H1 (cell line): Measurements from ENCODE around the gene FRMPD1. TPM values are rescaled to one million over a fixed set of nuclear protein-coding genes. Genes with fewer than 3 reads are reported as not detected.

ENCODE experiments used
- CTCF ChIA-PET: fragments of 300-600 bp; sonication (Branson Sonifier 250); formaldehyde crosslinking; loops from one replicate; lab custom pipeline; 2021; ENCODE audit not compliant: partially characterized antibody; lab: Charles Lee
- POLR2A ChIA-PET: fragments of 300-600 bp; sonication (Branson Sonifier 250); formaldehyde crosslinking; loops from one replicate; lab custom pipeline; 2021; ENCODE audit warnings: inconsistent platforms; ENCODE audit not compliant: partially characterized antibody; lab: Charles Lee
- DNase-seq, 2 experiments: peaks; one replicate each; pipeline versions ENCODE4 v3.0.0 to v3.0.0-alpha.2; 2010 to 2022; ENCODE audit warnings: low spot score in 2 of 2, low read depth in 1 of 2, mixed read lengths in 1 of 2
- FAIRE-seq: peaks from 2 replicates; lab custom pipeline; 2011; peaks lifted over from hg19 to GRCh38; lab: Jason Lieb, UNC
- H2AFZ ChIP-seq: 2 replicates; pipeline ENCODE4 v1.8.1; 2012; ENCODE audit warnings: low read length, inconsistent platforms
- H2AK5ac ChIP-seq: 2 replicates; pipeline ENCODE4 v1.6.1; 2013; ENCODE audit warnings: low read depth, low read length
- H2BK120ac ChIP-seq: replicated peaks from 2 replicates; pipeline ENCODE3; 2013; ENCODE audit warnings: low read depth, low read length, inconsistent platforms
- H2BK12ac ChIP-seq: 2 replicates; pipeline ENCODE4 v1.6.1; 2013; ENCODE audit warnings: low read depth, low read length
- H2BK15ac ChIP-seq: 2 replicates; pipeline ENCODE4 v1.6.1; 2013; ENCODE audit warnings: low read length
- H2BK20ac ChIP-seq: 2 replicates; pipeline ENCODE4 v1.6.1; 2013; ENCODE audit warnings: low read length
- H2BK5ac ChIP-seq: 2 replicates; pipeline ENCODE4 v1.6.1; 2013; ENCODE audit warnings: low read depth, low read length
- H3K14ac ChIP-seq: 2 replicates; pipeline ENCODE4 v1.6.1; 2013; ENCODE audit warnings: inconsistent platforms; ENCODE audit not compliant: insufficient read length
- H3K18ac ChIP-seq: 2 replicates; pipeline ENCODE4 v1.6.1; 2013; ENCODE audit warnings: low read length; ENCODE audit errors: extremely low read depth
- H3K23ac ChIP-seq: 2 replicates; pipeline ENCODE4 v1.6.1; 2013; ENCODE audit warnings: inconsistent platforms; ENCODE audit not compliant: insufficient read length
- H3K23me2 ChIP-seq: 2 replicates; pipeline ENCODE4 v1.6.1; 2013; ENCODE audit warnings: low read depth, low read length
- H3K27ac ChIP-seq: 2 replicates; pipeline ENCODE4 v1.6.1; 2011; ENCODE audit warnings: low read depth, low read length, inconsistent platforms
- H3K27me3 ChIP-seq, 4 experiments: replicated peaks in 1 of 4; 1 replicate in 1 of 4; 2 replicates in 3 of 4; pipeline versions ENCODE4 v1.6.1 to v1.8.1; 2011 to 2013; ENCODE audit warnings: low read length in 3 of 4, mild to moderate bottlenecking in 3 of 4, inconsistent platforms in 2 of 4, mixed read lengths in 2 of 4, moderate library complexity in 1 of 4; ENCODE audit not compliant: control insufficient read depth in 3 of 4, insufficient read depth in 3 of 4; ENCODE audit errors: extremely low read depth in 1 of 4
- H3K36me3 ChIP-seq, 4 experiments: 2 replicates each; pipeline versions ENCODE4 v1.6.1 to v1.8.1; 2011 to 2013; ENCODE audit warnings: mild to moderate bottlenecking in 4 of 4, low read length in 3 of 4, moderate library complexity in 2 of 4, control low read depth in 1 of 4, inconsistent platforms in 1 of 4; ENCODE audit not compliant: insufficient read depth in 4 of 4, control insufficient read depth in 2 of 4
- H3K4ac ChIP-seq: replicated peaks from 2 replicates; pipeline ENCODE3; 2013; ENCODE audit warnings: low read length, low read depth, mixed read lengths, inconsistent platforms; ENCODE audit not compliant: insufficient read length
- H3K4me1 ChIP-seq, 4 experiments: replicated peaks in 1 of 4; 1 replicate in 1 of 4; 2 replicates in 3 of 4; pipeline versions ENCODE4 v1.6.1 to v1.8.1; 2011 to 2013; ENCODE audit warnings: low read length in 3 of 4, inconsistent platforms in 2 of 4, mixed read lengths in 1 of 4; ENCODE audit not compliant: insufficient read depth in 4 of 4, control insufficient read depth in 3 of 4
- H3K4me2 ChIP-seq, 2 experiments: 2 replicates each; pipeline versions ENCODE4 v1.6.1 to v1.8.1; 2011 to 2013; ENCODE audit warnings: low read depth in 2 of 2, low read length in 2 of 2, control low read depth in 1 of 2, inconsistent platforms in 1 of 2, mild to moderate bottlenecking in 1 of 2; ENCODE audit not compliant: insufficient read depth in 1 of 2
- H3K4me3 ChIP-seq, 4 experiments: fragments of 200-600, 300-600 bp in 1 of 4; sonication (generic), shearing (Covaris generic), sonication (Bioruptor Twin) in 1 of 4; 2 replicates each; pipeline versions ENCODE4 v1.5.1 to v1.8.1; 2011 to 2016; ENCODE audit warnings: low read length in 4 of 4, low read depth in 3 of 4, control low read depth in 2 of 4, inconsistent platforms in 2 of 4, mild to moderate bottlenecking in 2 of 4, mixed read lengths in 1 of 4, moderate library complexity in 1 of 4; ENCODE audit not compliant: insufficient read depth in 2 of 4; ENCODE audit errors: extremely low read depth in 1 of 4
- H3K56ac ChIP-seq: replicated peaks from 2 replicates; pipeline ENCODE3; 2013; ENCODE audit warnings: low read depth, mild to moderate bottlenecking, mixed read lengths, low read length, inconsistent platforms; ENCODE audit not compliant: insufficient read length
- H3K79me1 ChIP-seq: 2 replicates; pipeline ENCODE4 v1.6.1; 2013; ENCODE audit warnings: low read depth, low read length, control low read depth
- H3K79me2 ChIP-seq, 2 experiments: 2 replicates each; pipeline versions ENCODE4 v1.6.1 to v1.8.1; 2012 to 2013; ENCODE audit warnings: low read length in 2 of 2, mild to moderate bottlenecking in 2 of 2, inconsistent platforms in 1 of 2; ENCODE audit not compliant: insufficient read depth in 2 of 2, control insufficient read depth in 1 of 2
- H3K9ac ChIP-seq, 4 experiments: replicated peaks in 1 of 4; 1 replicate in 1 of 4; 2 replicates in 3 of 4; pipeline versions ENCODE4 v1.6.1 to v1.8.1; 2011 to 2013; ENCODE audit warnings: low read depth in 3 of 4, low read length in 3 of 4, control low read depth in 2 of 4, mild to moderate bottlenecking in 2 of 4, moderate library complexity in 2 of 4, inconsistent platforms in 1 of 4; ENCODE audit errors: extremely low read depth in 1 of 4
- H3K9me3 ChIP-seq, 2 experiments: 2 replicates each; pipeline versions ENCODE4 v1.6.1 to v1.8.1; 2012 to 2013; ENCODE audit warnings: mild to moderate bottlenecking in 2 of 2, moderate library complexity in 2 of 2, control low read depth in 1 of 2, inconsistent platforms in 1 of 2, low read depth in 1 of 2, low read length in 1 of 2, mixed read lengths in 1 of 2; ENCODE audit not compliant: insufficient read depth in 2 of 2
- H4K20me1 ChIP-seq, 2 experiments: replicated peaks in 1 of 2; 2 replicates each; pipeline versions ENCODE3 to v1.8.1; 2011 to 2013; ENCODE audit warnings: inconsistent platforms in 2 of 2, low read length in 2 of 2, mild to moderate bottlenecking in 1 of 2; ENCODE audit not compliant: insufficient read depth in 2 of 2, control insufficient read depth in 1 of 2
- H4K5ac ChIP-seq: 2 replicates; pipeline ENCODE4 v1.6.1; 2013; ENCODE audit warnings: low read length, low read depth, mixed read lengths, inconsistent platforms; ENCODE audit not compliant: insufficient read length
- H4K8ac ChIP-seq: 2 replicates; pipeline ENCODE4 v1.8.0; 2013; ENCODE audit warnings: mild to moderate bottlenecking, moderate library complexity, low read length, inconsistent platforms; ENCODE audit not compliant: insufficient read depth; ENCODE audit errors: extremely low read depth
- H4K91ac ChIP-seq: replicated peaks from 2 replicates; pipeline ENCODE3; 2013; ENCODE audit warnings: low read length, mixed read lengths, inconsistent platforms; ENCODE audit not compliant: insufficient read length
- FOSL1 ChIP-seq: IDR thresholded peaks from 2 replicates; pipeline ENCODE4 v1.6.1; 2011; ENCODE audit warnings: mild to moderate bottlenecking, low read depth, low read length, moderate library complexity; ENCODE audit not compliant: insufficient read depth
- GABPA ChIP-seq: IDR thresholded peaks from 2 replicates; pipeline ENCODE4 v1.6.1; 2011; ENCODE audit warnings: mild to moderate bottlenecking, low read length, moderate library complexity, borderline replicate concordance; ENCODE audit not compliant: insufficient read depth
- KDM4A ChIP-seq: IDR thresholded peaks from one replicate; pipeline ENCODE4 v1.7.1; 2012; ENCODE audit warnings: low read depth, mild to moderate bottlenecking, moderate library complexity, low read length, inconsistent platforms; ENCODE audit not compliant: severe bottlenecking
- POU5F1 ChIP-seq: IDR thresholded peaks from 2 replicates; pipeline ENCODE4 v1.6.1; 2011; ENCODE audit warnings: low read depth, mild to moderate bottlenecking, low read length, moderate library complexity
- SIX5 ChIP-seq: IDR thresholded peaks from 2 replicates; pipeline ENCODE4 v1.6.1; 2011; ENCODE audit warnings: mild to moderate bottlenecking, low read depth, low read length
- SUZ12 ChIP-seq: fragments of 200-600 bp; sonication (generic); IDR thresholded peaks from 2 replicates; pipeline ENCODE4 v1.6.1; 2012; ENCODE audit warnings: mild to moderate bottlenecking, inconsistent platforms, low read length, moderate library complexity, mixed read lengths
- TAF1 ChIP-seq: IDR thresholded peaks from 2 replicates; pipeline ENCODE4 v1.6.1; 2011; ENCODE audit warnings: mild to moderate bottlenecking, low read depth, low read length
- TEAD4 ChIP-seq: IDR thresholded peaks from 2 replicates; pipeline ENCODE4 v1.6.1; 2012; ENCODE audit warnings: low read depth, low read length, inconsistent platforms, mixed read lengths
- YY1 ChIP-seq: IDR thresholded peaks from 2 replicates; pipeline ENCODE4 v1.6.1; 2011; ENCODE audit warnings: low read depth, mild to moderate bottlenecking, low read length
- WGBS, 2 experiments: shearing (Covaris generic) in 1 of 2; methylation state at CpG; one replicate each; pipeline versions ENCODE4 v1.1.6 to v1.1.7; 2013 to 2015; ENCODE audit warnings: low lambda C conversion rate in 2 of 2, mixed read lengths in 2 of 2, inconsistent platforms in 1 of 2, low coverage in 1 of 2, missing lambda C conversion rate in 1 of 2; ENCODE audit not compliant: insufficient replicate concordance in 2 of 2, insufficient coverage in 1 of 2, insufficient read length in 1 of 2; ENCODE audit errors: extremely low coverage in 1 of 2, missing lambda C conversion rate in 1 of 2; 5-methylcytosine and 5-hydroxymethylcytosine counted together
- polyA plus RNA-seq, 7 experiments: library from polyadenylated mRNA; depleted of rRNA in 3 of 7; stranded (reverse) in 5 of 7; unstranded in 2 of 7; fragments of >200 nt in 5 of 7; fragments of 200-250 nt in 2 of 7; gene quantifications; 1 replicate in 5 of 7; 2 replicates in 1 of 7; 4 replicates in 1 of 7; pipeline versions ENCODE4 v1.2.1 to v1.2.3, GENCODE V29; 2011 to 2013; ENCODE audit warnings: missing spikeins in 2 of 7, mixed read lengths in 2 of 7
- total RNA-seq: library from RNA; stranded (reverse); fragmentation: NEBNext Ultra II Directional; extraction: Animal tissue kit (Norgen Biotek cat#: 25700); gene quantifications from 2 replicates; pipeline ENCODE4 v1.2.1, GENCODE V29; 2021
- TF ChIP-seq, protein P1 (sequence below): IDR thresholded peaks from 2 replicates; pipeline ENCODE4 v1.6.1; 2011; ENCODE audit warnings: low read length, improper control_type of control experiment
- TF ChIP-seq, protein P2 (sequence below), 3 experiments: IDR thresholded peaks; 1 replicate in 2 of 3; 2 replicates in 1 of 3; pipeline versions ENCODE4 v1.5.1 to v1.6.1; 2011; ENCODE audit warnings: low read length in 3 of 3, mild to moderate bottlenecking in 3 of 3, inconsistent platforms in 2 of 3, low read depth in 1 of 3, moderate library complexity in 1 of 3; ENCODE audit not compliant: insufficient read depth in 1 of 3; ENCODE audit errors: control extremely low read depth in 1 of 3

Gene FRMPD1
- total and polyA plus RNA-seq, 2 of the 8 experiments (the other 6 are each of a cell fraction or from before 2014, with no cell fraction given) = 0.27 to 0.32 TPM

- H2AFZ ChIP-seq = no peak overlapping the region
- no peak overlapping the region for H3K4ac ChIP-seq
- H3K23me2 ChIP-seq = no peaks in the 10 kb centered on the region
- H3K4me1 ChIP-seq = no peaks in the 10 kb centered on the region
- H3K56ac ChIP-seq = no peak overlapping the region
- no peak overlapping the region for H2BK5ac ChIP-seq
- no peaks in the 10 kb centered on the region for H3K79me2 ChIP-seq
- no peak overlapping the region for H2AK5ac ChIP-seq
- no peak overlapping the region for H2BK15ac ChIP-seq
- H3K9me3 ChIP-seq = no peaks in the 10 kb centered on the region
- ChIA-PET CTCF (interaction anchor here (0.5 to 4.8 kb wide), 2 partner anchors 8 to 21 kb away, joined by 3 to 19 read pairs; partner anchors contain the start of gene EXOSC3), POLR2A (interaction anchor here (0.6 to 4.2 kb wide), 4 partner anchors 7 to 14 kb away, joined by 3 to 20 read pairs (median 4); partner anchors contain the start of gene EXOSC3)
- no peak overlapping the region for H4K5ac ChIP-seq
- 91% methylated on average over 5 of the region's 5 CpGs; no CpG with 5 or more reads in 1 of the 2 experiments for WGBS, 2 experiments
- H3K4me3 ChIP-seq = no peak overlapping the region
- H4K8ac ChIP-seq = no peak overlapping the region
- no peak overlapping the region for H3K14ac ChIP-seq
- FAIRE-seq (no peak), DNase-seq (no peak)
- H3K9ac ChIP-seq = no peak overlapping the region
- H3K79me1 ChIP-seq = no peaks in the 10 kb centered on the region
- no peak overlapping the region for H3K23ac ChIP-seq
- no peaks in the 10 kb centered on the region for H3K27me3 ChIP-seq
- H4K91ac ChIP-seq = no peak overlapping the region
- H2BK20ac ChIP-seq = no peak overlapping the region
- H3K36me3 ChIP-seq = peaks cover 9 to 47% (median 31%) of the 10 kb centered on the region in 4 experiments
- no peak overlapping the region for H3K4me2 ChIP-seq
- no peak overlapping the region for H2BK120ac ChIP-seq
- H2BK12ac ChIP-seq = no peak overlapping the region
- H3K27ac ChIP-seq = no peak overlapping the region
- H4K20me1 ChIP-seq = no peaks in the 10 kb centered on the region
- H3K18ac ChIP-seq = no peak overlapping the region
- no peak for TF ChIP-seq TAF1
- no peak for TF ChIP-seq SIX5
- no peak for TF ChIP-seq TEAD4
- TF ChIP-seq, protein P1, sequence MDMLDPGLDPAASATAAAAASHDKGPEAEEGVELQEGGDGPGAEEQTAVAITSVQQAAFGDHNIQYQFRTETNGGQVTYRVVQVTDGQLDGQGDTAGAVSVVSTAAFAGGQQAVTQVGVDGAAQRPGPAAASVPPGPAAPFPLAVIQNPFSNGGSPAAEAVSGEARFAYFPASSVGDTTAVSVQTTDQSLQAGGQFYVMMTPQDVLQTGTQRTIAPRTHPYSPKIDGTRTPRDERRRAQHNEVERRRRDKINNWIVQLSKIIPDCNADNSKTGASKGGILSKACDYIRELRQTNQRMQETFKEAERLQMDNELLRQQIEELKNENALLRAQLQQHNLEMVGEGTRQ = no peak
- no peak for TF ChIP-seq FOSL1
- TF ChIP-seq KDM4A = no peak
- TF ChIP-seq SUZ12 = no peak
- TF ChIP-seq GABPA = no peak
- no peak for TF ChIP-seq POU5F1
- no peak for TF ChIP-seq YY1
- TF ChIP-seq, protein P2, sequence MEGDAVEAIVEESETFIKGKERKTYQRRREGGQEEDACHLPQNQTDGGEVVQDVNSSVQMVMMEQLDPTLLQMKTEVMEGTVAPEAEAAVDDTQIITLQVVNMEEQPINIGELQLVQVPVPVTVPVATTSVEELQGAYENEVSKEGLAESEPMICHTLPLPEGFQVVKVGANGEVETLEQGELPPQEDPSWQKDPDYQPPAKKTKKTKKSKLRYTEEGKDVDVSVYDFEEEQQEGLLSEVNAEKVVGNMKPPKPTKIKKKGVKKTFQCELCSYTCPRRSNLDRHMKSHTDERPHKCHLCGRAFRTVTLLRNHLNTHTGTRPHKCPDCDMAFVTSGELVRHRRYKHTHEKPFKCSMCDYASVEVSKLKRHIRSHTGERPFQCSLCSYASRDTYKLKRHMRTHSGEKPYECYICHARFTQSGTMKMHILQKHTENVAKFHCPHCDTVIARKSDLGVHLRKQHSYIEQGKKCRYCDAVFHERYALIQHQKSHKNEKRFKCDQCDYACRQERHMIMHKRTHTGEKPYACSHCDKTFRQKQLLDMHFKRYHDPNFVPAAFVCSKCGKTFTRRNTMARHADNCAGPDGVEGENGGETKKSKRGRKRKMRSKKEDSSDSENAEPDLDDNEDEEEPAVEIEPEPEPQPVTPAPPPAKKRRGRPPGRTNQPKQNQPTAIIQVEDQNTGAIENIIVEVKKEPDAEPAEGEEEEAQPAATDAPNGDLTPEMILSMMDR (IDR thresholded peaks at IDR 0.05; ENCODE audit: control extremely low read depth in 1 of 3, insufficient read depth in 1 of 3, low read depth in 1 of 3, low read length in 3 of 3) = no peak
These were observed 125.6 kb downstream of the FRMPD1 start for GRCh38 chr9:37776328-37776727.
